ENCODE measurements around the gene TMC6. TPM values are rescaled to one million over a fixed set of nuclear protein-coding genes. Genes with fewer than 3 reads are reported as not detected.

TMC6 gene
- total and polyA plus RNA-seq, 2 of the 13 experiments (the other 11 are each of a cell fraction or from before 2014, with no cell fraction given), result 48.4 to 99.1 TPM

- TF ChIP-seq ELK4 (CRISPR knock-in tag; IDR thresholded peaks at IDR 0.05; ENCODE audit: borderline replicate concordance) (no peak), ZNF510 (CRISPR knock-in tag; IDR thresholded peaks at IDR 0.05; ENCODE audit: low read depth) (no peak), RXRA (CRISPR knock-in tag; IDR thresholded peaks at IDR 0.05) (peak; percentile 69), JUNB (CRISPR knock-in tag; IDR thresholded peaks at IDR 0.05; ENCODE audit: borderline replicate concordance) (no peak), TP53 (CRISPR knock-in tag; conservative IDR thresholded peaks at IDR 0.05) (no peak), TBX2 (CRISPR knock-in tag; IDR thresholded peaks at IDR 0.05; ENCODE audit: borderline replicate concordance) (peak; percentile 67; the same call in 1 of the 2 replicates), PITX1 (CRISPR knock-in tag; IDR thresholded peaks at IDR 0.05) (peak; percentile 50; the same call in 1 of the 2 replicates), HOXA3 (CRISPR knock-in tag; IDR thresholded peaks at IDR 0.05) (peak; percentile 78), UBTF (CRISPR knock-in tag; IDR thresholded peaks at IDR 0.05) (peak; percentile 50; the same call in 1 of the 2 replicates), FOXP4 (CRISPR knock-in tag; IDR thresholded peaks at IDR 0.05) (peak; percentile 16; the same call in 1 of the 2 replicates), GABPB1 (CRISPR knock-in tag; IDR thresholded peaks at IDR 0.05) (peak; percentile 69), ZNF761 (CRISPR knock-in tag; conservative IDR thresholded peaks at IDR 0.05) (no peak), CHD2 (IDR thresholded peaks at IDR 0.05; ENCODE audit: low read depth, low read length) (no peak), SALL1 (CRISPR knock-in tag; IDR thresholded peaks at IDR 0.05) (peak; percentile 81), ZNF607 (CRISPR knock-in tag; IDR thresholded peaks at IDR 0.05; ENCODE audit: borderline replicate concordance) (peak; percentile 68; the same call in 1 of the 2 replicates), TEAD3 (CRISPR knock-in tag; optimal IDR thresholded peaks at IDR 0.05; ENCODE audit: borderline replicate concordance) (peak; percentile 30)
Observed at GRCh38 chr17:78148286-78149016, 19.9 kb upstream of the TMC6 start (continued).

Measured in HepG2 (cell line).